Measurements from ENCODE around the gene ARHGEF37.
"Not testable (repeated sequence)": the region's sequence is repeated elsewhere in the genome, so short reads cannot be mapped to it uniquely, and the experiment has no call there.

Gene ARHGEF37

GRCh38 chr5:149567226-149567625, 14.1 kb upstream of the ARHGEF37 start:
- no peak for DNase-seq (ENCODE audit: low spot score)

- no peak for DNase-seq (ENCODE audit: low spot score)
Measured at GRCh38 chr5:149572170-149572569, 9.1 kb upstream of the ARHGEF37 start.

GRCh38 chr5:149572576-149573231, 8.6 kb upstream of the ARHGEF37 start:
- no peak for DNase-seq (ENCODE audit: low spot score)

- DNase-seq (ENCODE audit: low spot score): no peak
Measured at GRCh38 chr5:149575131-149575530, 6.2 kb upstream of the ARHGEF37 start.

GRCh38 chr5:149576021-149576420, 5.3 kb upstream of the ARHGEF37 start:
- no peak for DNase-seq (ENCODE audit: low spot score)

GRCh38 chr5:149578896-149579295, 2.4 kb upstream of the ARHGEF37 start:
- no peak for DNase-seq (ENCODE audit: low spot score)

GRCh38 chr5:149580808-149581191, 498 bp upstream of the ARHGEF37 start:
- no peak for DNase-seq (ENCODE audit: low spot score)

GRCh38 chr5:149581931-149582768, 852 bp downstream of the ARHGEF37 start:
- no peak for DNase-seq (ENCODE audit: low spot score)

- no peak for DNase-seq (ENCODE audit: low spot score)
Measured at GRCh38 chr5:149583394-149583793, 2.1 kb downstream of the ARHGEF37 start.

GRCh38 chr5:149584121-149584520, 2.8 kb downstream of the ARHGEF37 start:
- no peak for DNase-seq (ENCODE audit: low spot score)

- no peak for DNase-seq (ENCODE audit: low spot score)
Measured at GRCh38 chr5:149585910-149586309, 4.6 kb downstream of the ARHGEF37 start.

- DNase-seq (ENCODE audit: low spot score): no peak
Measured at GRCh38 chr5:149586708-149587318, 5.5 kb downstream of the ARHGEF37 start.

- no peak for DNase-seq (ENCODE audit: low spot score)
Measured at GRCh38 chr5:149588936-149589335, 7.6 kb downstream of the ARHGEF37 start.

GRCh38 chr5:149593370-149593769, 12.1 kb downstream of the ARHGEF37 start:
- DNase-seq (ENCODE audit: low spot score): no peak

GRCh38 chr5:149594206-149594895, 13.1 kb downstream of the ARHGEF37 start:
- no peak for DNase-seq (ENCODE audit: low spot score)

GRCh38 chr5:149595105-149595504, 13.8 kb downstream of the ARHGEF37 start:
- not testable (repeated sequence) for DNase-seq (ENCODE audit: low spot score)

- DNase-seq (ENCODE audit: low spot score): no peak
Measured at GRCh38 chr5:149596712-149597111, 15.4 kb downstream of the ARHGEF37 start.

- DNase-seq (ENCODE audit: low spot score): no peak
Measured at GRCh38 chr5:149597618-149598017, 16.3 kb downstream of the ARHGEF37 start.

GRCh38 chr5:149598234-149598633, 16.9 kb downstream of the ARHGEF37 start:
- DNase-seq (ENCODE audit: low spot score): not testable (repeated sequence)

- DNase-seq (ENCODE audit: low spot score): no peak
Measured at GRCh38 chr5:149598966-149599365, 17.7 kb downstream of the ARHGEF37 start.

GRCh38 chr5:149599375-149599774, 18.1 kb downstream of the ARHGEF37 start:
- no peak for DNase-seq (ENCODE audit: low spot score)

- DNase-seq (ENCODE audit: low spot score): no peak
Measured at GRCh38 chr5:149600932-149601331, 19.6 kb downstream of the ARHGEF37 start.
